Jurkat, Clone E6-1 (cell line): ENCODE results near the gene PTPRU.
A peak's percentile ranks its signal among the peaks of the same experiment; 100 is the strongest.

ENCODE experiments used
- DNase-seq: peaks from one replicate; pipeline ENCODE4 v3.0.0-alpha.2; 2011; ENCODE audit warnings: low read depth, low spot score
- H3K4me3 ChIP-seq: 2 replicates; pipeline ENCODE4 v1.5.1; 2011; ENCODE audit warnings: mild to moderate bottlenecking, low read length, control low read depth, moderate library complexity

PTPRU gene

DNA sequence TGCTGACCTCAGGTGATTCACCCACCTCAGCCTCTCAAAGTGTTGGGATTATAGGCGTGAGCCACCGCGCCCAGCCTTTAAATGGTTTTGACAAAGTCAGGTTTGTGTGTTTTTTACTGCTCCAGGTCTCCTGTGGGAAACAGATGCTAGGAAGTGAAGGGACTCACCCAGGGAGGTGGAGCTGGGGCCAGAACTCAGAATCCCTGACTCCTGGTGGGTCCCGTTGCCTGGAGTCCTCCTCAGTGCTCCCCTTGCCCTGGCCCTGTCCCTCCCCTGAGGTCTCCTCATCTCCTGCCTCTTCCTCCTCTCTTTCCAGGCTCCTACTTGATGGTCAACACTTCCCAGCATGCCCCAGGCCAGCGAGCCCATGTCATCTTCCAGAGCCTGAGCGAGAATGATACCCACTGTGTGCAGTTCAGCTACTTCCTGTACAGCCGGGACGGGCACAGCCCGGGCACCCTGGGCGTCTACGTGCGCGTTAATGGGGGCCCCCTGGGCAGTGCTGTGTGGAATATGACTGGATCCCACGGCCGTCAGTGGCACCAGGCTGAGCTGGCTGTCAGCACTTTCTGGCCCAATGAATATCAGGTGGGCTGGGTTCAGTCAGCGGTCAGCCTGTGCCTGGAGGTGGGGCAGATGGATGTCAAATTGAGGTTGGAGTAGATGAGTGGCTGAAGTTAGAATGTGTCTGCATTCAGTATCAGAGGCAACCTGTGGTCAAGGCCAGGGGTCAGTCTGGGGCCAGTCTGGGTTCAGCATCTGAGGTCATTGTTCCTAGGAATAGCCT lies 22.1 kb downstream of the PTPRU start:
- H3K4me3 ChIP-seq: no peak overlapping the region
- DNase-seq: no peak

DNA sequence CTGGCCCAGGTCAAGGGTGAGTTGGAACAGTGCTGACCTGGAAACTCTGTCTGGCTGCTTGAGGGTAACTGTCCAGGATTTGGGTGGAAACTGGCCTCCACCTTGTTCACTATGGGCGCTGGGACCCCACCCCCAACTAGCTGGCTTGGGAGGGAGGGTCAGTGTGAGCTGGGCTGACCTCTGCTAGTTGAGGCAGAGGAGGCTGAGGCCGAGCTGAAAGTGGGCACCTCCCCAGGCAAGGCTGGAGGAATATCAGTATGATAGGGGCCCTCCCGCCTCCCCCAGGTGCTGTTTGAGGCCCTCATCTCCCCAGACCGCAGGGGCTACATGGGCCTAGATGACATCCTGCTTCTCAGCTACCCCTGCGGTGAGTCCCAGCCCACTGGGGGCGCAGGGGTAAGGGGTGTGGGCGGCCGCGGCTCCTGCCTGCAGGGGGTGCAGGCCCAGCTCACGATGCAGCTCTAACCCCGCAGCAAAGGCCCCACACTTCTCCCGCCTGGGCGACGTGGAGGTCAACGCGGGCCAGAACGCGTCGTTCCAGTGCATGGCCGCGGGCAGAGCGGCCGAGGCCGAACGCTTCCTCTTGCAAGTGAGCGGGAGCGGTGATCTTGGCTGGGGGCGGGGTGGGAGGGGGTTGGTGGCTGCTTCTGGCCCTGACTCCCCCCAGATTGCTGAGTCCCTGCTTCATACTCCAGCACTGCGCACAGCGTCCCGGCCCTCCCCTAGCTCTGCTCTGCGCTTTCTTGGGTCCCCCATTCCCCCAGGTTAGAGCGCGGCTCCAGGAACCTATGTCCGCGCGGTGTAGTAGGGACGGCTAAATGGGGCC lies 22.9 kb downstream of the PTPRU start:
- DNase-seq: peak; percentile 44
- peak overlapping the region; percentile 59 for H3K4me3 ChIP-seq

DNA sequence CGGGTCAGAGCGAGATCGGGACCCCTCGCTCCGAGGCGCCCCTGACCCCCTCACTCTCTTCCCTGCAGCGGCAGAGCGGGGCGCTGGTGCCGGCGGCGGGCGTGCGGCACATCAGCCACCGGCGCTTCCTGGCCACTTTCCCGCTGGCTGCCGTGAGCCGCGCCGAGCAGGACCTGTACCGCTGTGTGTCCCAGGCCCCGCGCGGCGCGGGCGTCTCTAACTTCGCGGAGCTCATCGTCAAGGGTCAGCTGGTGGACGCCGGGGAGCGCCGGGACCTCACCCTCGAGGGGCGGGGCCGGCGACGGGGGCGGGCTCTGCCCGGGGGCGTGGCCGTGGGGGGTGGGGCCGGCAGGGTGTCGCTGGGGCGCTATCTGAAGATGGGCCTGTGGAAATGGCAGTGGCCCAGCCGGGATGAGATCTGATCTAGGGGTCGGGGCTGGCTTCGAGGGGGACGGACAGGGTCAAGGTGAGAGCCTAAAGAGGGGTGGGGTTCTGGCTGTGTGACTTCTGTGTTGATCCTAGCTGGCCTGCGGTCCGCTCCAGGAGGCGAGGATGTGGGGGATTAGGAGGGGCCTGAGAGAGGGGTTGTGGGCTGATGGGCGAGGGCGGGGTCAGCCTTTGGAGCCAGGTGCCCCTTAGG lies 23.6 kb downstream of the PTPRU start:
- H3K4me3 ChIP-seq: peak overlapping the region; percentile 59
- DNase-seq: no peak

DNA sequence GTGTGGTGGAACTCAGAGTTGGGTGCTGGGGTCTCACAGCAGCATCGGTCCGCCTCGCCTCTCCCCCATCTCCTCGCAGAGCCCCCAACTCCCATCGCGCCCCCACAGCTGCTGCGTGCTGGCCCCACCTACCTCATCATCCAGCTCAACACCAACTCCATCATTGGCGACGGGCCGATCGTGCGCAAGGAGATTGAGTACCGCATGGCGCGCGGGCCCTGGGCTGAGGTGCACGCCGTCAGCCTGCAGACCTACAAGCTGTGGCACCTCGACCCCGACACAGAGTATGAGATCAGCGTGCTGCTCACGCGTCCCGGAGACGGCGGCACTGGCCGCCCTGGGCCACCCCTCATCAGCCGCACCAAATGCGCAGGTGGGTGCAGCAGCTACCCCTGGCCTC lies 24.2 kb downstream of the PTPRU start:
- no peak for DNase-seq
- no peak overlapping the region for H3K4me3 ChIP-seq

DNA sequence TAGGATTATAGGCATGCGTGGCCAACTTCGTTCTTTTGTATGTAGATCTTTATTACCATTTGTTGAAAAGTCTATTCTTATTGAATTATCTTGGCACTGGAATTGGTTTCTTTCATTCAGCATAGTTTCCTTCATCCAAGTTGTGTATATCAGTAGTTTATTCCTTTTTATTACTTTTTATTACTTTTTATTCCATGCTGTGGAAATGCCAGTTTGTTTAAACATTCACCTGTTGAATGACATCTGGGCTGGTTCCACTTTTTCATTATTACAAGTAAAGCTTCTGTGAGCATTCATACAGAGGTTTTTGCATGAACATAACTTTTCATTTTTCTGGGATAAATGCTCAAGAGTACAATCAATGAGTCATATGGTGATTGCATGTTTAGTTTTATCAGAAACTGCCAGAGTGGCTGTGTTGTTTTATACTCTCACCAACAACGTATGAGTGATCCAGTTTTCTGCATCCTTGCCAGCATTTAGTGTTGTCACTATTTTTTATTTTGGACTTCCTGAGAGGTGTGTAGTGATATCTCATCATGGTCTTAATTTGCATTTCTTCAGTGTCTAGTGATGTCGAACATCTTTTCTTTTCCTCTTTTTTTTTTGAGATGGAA lies 28.6 kb downstream of the PTPRU start:
- no peak for DNase-seq
- no peak overlapping the region for H3K4me3 ChIP-seq

DNA sequence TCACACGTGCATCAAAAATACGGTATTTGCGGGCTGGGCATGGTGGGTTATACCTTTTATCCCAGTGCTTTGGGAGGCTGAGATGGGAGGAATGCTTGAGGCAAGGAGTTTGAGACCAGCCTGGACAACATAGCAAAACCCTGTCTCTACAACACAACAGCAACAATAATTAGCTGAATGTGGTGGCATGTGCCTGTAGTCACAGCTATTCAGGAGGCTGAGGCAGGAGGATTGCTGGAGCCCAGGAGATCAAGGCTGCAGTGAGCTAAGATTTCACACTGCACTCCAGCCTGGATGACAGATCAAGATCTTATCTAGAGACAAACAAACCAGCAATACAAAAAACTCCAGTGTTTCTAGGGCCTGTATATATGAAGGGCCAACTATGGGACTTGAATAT lies 30.6 kb downstream of the PTPRU start:
- no peak for DNase-seq
- no peak overlapping the region for H3K4me3 ChIP-seq

DNA sequence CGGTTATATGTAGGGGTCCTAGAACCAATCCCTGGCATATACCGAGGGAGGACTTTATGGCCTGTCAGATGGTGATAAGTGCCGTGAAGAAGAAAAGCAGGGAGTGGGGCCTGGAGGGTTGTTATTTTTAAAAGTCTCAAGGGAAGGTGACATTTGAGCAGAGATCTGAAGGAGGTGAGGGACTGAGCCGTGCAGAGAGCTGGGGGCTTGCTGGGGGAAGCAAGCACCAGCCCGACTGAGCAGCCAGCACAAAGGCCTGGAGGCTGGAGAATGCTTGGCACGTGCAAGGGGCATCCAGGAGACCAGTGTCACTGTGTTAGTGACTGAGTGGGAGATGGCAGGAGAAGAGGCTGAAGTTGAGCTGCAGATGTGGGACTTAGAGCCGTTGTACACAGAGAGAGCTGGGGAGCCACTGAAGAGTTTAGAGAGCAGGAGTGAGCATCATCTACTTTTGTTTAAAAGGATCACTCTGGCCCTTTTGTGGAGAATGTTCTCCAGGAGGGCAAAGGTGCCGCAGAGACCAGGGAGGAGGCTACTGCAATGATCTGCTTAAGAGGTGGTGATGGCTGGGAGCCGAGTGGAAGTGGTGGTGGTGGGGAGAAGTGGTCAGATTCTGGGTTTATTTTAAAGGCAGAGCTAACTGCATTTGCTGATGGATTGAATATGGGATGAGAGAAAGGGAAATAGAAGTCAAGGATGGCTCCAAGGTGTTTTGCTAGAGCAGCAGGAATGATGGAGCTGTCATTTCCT lies 31.2 kb downstream of the PTPRU start:
- no peak for DNase-seq
- no peak overlapping the region for H3K4me3 ChIP-seq

DNA sequence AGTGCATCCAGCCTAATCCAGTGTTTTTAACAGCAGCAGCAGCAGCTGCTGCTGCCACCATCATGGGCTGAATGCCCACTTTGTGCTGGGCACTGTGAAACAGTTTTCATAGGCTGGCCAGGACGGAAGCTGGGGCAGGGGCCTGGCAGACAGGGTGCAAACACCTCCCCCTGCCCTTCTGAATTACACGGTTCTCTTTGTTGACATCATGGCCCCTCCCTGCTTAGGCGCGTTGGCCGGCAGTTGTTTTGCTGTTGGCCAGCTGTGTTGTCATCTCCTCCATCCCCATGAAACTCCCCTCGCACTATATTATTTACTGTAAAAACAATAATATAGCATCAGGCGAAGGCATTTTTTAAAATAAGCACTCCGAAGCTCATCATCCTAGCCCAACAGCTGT lies 33.1 kb downstream of the PTPRU start:
- no peak for DNase-seq
- no peak overlapping the region for H3K4me3 ChIP-seq

DNA sequence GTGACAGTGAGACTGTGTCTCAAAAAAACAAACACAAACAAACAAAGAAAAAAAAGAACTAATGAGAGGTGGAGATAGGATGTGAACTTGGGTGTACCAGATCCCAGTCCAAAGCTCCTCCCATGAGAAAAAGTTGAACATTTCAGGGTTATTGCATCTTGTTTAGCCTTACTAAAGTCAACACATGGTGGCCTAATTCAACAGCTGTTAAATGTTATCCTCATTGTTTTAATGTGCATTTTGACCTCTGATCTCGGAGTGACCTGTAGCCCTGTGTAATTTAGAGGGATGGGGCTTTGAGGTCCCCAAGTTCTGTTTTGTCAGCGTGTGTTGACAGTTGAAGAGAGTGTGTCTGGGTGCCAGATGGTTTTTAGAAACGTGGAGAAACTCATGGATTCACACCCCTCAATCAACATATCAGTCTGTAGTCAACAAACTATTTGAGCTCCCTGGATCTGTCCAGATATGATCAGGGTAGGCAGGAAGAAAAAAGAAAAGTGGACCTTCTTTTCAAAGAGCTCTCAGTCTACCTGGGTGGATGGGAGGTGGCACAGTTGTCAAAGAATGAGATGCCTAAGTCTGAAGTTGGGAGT lies 34.7 kb downstream of the PTPRU start:
- H3K4me3 ChIP-seq: no peak overlapping the region
- no peak for DNase-seq

DNA sequence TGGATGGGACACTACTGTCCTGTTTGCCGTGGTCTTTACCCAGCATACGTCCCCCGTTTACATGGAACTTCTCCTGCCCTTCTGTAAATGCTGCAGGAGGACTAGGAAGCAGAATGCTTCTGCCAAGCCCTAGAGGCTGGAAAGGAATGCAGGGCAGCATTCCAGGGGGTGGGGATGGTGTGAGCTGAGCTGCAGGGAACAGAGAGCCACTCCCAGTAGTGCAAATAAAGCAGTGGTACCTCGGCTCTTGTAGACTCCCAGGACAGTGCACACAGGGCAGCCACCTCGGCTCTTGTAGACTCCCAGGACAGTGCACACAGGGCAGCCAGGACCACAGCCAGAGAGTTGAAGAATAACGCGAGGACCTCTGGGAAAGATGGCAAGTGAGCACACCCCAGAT lies 35.4 kb downstream of the PTPRU start:
- no peak overlapping the region for H3K4me3 ChIP-seq

DNA sequence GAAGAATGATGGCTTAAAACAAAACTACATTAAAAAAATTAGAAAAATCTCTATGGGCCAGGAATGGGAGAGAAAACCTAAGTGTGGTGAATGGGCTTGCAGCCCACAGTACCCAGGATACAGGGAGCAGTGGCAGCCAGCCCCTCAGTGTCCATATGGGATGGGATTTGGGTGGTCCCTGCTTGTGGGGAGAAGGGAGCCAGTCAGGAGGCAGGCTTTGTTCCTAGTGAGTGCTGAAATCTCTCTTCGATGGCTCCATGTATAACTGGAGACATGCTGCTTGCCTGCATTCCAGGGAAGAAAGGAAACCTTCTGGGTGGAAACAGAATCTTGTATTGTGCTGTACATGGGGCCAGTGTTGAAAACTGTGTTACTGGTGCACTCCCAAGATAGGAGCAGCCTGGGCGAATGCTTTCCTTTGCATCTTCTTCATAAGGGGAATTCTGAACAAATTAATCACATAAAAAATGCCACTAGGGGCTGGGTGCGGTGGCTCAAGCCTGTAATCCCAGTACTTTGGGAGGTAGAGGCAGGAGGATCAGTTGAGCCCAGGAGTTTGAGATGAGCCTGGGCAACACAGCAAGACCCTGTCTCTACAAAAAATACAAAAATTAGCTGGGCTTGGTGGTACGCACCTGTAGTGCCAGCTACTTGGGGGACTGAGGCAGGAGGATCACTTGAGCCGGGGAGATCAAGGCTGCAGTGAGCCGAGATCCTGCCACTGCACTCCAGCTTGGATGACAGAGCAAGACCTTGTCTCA lies 36.0 kb downstream of the PTPRU start:
- no peak overlapping the region for H3K4me3 ChIP-seq
- DNase-seq: no peak

More for the DNA sequence above, 35.4 kb downstream of the PTPRU start:
- no peak for DNase-seq

DNA sequence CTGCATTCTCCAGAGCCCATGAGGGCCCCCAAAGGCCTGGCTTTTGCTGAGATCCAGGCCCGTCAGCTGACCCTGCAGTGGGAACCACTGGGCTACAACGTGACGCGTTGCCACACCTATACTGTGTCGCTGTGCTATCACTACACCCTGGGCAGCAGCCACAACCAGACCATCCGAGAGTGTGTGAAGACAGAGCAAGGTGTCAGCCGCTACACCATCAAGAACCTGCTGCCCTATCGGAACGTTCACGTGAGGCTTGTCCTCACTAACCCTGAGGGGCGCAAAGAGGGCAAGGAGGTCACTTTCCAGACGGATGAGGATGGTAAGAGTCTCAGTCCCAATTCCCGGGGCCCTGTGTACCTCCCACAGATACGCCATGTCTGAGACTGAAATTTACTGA lies 39.1 kb downstream of the PTPRU start:
- H3K4me3 ChIP-seq: no peak overlapping the region
- DNase-seq: no peak

DNA sequence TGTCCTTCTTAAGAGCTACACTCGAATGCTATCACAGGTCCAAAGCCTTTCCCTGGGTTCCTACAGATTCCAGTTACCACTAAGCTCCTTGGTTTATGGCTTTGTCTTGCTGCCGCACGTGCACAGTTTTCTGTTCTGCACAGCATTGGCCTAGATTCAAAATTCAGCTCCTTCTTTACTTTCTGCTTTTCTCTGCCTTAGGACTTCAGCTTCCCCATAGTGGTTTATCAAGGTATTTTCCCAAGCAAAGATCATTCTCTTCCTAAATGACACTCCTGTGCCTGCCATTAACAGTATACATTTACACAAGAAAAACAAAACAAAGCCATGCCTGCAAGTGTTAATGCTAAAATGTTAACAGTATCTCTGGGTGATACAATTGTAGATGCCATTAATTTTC lies 41.8 kb downstream of the PTPRU start:
- H3K4me3 ChIP-seq: no peak overlapping the region
- no peak for DNase-seq

DNA sequence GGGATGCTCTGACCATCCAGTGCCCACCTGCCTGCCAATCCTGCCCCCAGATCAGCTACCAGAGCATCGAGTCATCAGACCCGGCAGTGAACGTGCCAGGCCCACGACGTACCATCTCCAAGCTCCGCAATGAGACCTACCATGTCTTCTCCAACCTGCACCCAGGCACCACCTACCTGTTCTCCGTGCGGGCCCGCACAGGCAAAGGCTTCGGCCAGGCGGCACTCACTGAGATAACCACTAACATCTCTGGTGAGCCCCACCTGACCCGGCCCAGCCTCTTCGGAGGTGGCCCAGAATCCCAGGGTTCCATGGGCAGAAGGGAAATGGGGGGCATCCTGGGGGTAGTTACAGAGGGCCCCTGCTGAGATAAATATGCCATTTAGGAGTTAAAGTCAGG lies 43.1 kb downstream of the PTPRU start:
- no peak overlapping the region for H3K4me3 ChIP-seq

DNA sequence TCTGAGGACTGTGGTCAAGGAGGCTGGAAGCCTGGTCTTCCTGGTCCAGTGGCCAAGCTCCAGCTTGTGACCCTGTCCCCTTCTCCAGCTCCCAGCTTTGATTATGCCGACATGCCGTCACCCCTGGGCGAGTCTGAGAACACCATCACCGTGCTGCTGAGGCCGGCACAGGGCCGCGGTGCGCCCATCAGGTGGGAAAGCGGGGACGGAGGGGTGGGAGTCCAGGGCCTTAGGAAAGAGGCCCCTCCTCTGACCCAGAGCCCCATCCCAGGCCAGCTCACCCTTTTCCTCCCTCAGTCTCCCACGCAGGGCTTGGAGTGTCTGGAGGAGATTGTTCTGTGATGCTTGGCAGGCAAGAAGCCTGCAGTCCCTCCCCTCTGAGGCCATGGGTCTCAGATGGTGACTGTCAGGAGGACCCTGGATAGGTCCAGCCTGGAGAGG lies 43.6 kb downstream of the PTPRU start:
- no peak for DNase-seq
- H3K4me3 ChIP-seq: no peak overlapping the region

More for the DNA sequence above, 43.1 kb downstream of the PTPRU start:
- DNase-seq: no peak

DNA sequence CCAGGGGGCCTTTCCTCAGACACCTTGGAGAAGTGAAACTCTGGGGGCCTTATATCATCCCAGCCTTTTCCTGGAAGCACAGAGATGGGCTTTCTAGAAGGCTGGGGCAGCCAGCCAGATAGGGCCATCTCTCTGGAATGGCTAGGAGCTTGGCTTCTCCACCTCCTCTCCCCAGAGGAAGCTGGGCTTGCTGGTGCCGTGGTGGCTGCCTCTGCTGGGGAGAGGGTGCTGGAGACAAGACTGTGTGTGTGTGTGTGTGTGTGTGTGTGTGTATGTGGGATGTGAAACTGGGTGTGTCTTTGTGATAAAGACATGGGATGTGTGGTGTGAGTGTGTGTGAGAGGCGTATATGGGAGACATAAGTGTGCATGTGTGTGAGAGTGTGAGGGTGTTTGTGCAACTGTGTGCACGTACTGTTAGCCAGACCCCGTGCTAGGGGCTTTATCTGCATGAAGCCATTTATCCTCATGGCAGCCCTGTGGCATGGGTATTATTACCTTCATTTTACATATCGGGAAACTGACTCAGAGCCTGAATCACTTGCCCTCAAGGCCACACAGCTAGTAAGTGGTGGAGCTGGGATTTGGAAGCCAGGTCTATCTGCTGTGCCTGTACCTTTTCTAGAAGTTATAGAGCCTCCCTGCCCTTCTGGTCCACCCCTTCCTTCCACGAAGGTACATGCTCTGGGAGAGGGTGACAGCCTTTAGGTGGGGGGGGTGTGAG lies 44.2 kb downstream of the PTPRU start:
- no peak overlapping the region for H3K4me3 ChIP-seq
- DNase-seq: no peak

DNA sequence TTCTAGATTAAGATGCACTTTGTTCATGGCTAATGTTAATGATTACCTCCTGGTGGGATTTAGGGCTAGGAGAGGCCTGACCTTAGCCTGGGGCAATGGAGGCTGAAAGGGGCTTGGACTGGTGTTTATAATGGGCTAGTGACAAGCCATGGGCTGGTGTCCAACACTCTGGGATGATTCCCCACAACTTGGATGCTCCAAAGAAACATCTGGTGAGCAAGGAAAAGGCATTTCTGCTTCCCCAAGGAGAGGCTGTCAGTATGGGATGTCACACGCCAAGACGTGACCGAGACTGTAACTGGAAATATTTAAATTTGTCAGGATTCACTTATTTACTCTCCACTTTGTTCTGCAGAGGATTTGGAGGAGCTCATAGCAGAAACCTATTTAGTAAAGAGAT lies 45.2 kb downstream of the PTPRU start:
- no peak overlapping the region for H3K4me3 ChIP-seq
- no peak for DNase-seq
